ENCODE results near the gene COMMD10.
"Not testable (repeated sequence)": the region's sequence is repeated elsewhere in the genome, so short reads cannot be mapped to it uniquely, and the experiment has no call there.

Gene COMMD10

GRCh38 chr5:116097301-116097700 is 12.5 kb downstream of the COMMD10 start:
- peak; percentile 20 for DNase-seq (ENCODE audit: low read depth)

GRCh38 chr5:116098998-116099397 is 14.2 kb downstream of the COMMD10 start:
- no peak for DNase-seq (ENCODE audit: low read depth)

- DNase-seq (ENCODE audit: low read depth) = not testable (repeated sequence)
Measured at GRCh38 chr5:116104941-116105340, 20.1 kb downstream of the COMMD10 start.

- DNase-seq (ENCODE audit: low read depth) = no peak
Measured at GRCh38 chr5:116115163-116115562, 30.3 kb downstream of the COMMD10 start.

GRCh38 chr5:116130471-116130870 is 45.6 kb downstream of the COMMD10 start:
- DNase-seq (ENCODE audit: low read depth) = peak; percentile 68

GRCh38 chr5:116130976-116131375 is 46.2 kb downstream of the COMMD10 start:
- DNase-seq (ENCODE audit: low read depth) = no peak

GRCh38 chr5:116133281-116133680 is 48.5 kb downstream of the COMMD10 start:
- no peak for DNase-seq (ENCODE audit: low read depth)

GRCh38 chr5:116135344-116135743 is 50.5 kb downstream of the COMMD10 start:
- DNase-seq (ENCODE audit: low read depth) = no peak

- peak; percentile 60 for DNase-seq (ENCODE audit: low read depth)
Measured at GRCh38 chr5:116137544-116138378, 52.9 kb downstream of the COMMD10 start.

GRCh38 chr5:116142495-116142894 is 57.7 kb downstream of the COMMD10 start:
- DNase-seq (ENCODE audit: low read depth) = no peak

GRCh38 chr5:116144103-116144502 is 59.3 kb downstream of the COMMD10 start:
- DNase-seq (ENCODE audit: low read depth) = peak; percentile 64

GRCh38 chr5:116144991-116145390 is 60.2 kb downstream of the COMMD10 start:
- no peak for DNase-seq (ENCODE audit: low read depth)

- no peak for DNase-seq (ENCODE audit: low read depth)
Measured at GRCh38 chr5:116145416-116145815, 60.6 kb downstream of the COMMD10 start.

GRCh38 chr5:116152169-116152568 is 67.3 kb downstream of the COMMD10 start:
- no peak for DNase-seq (ENCODE audit: low read depth)

GRCh38 chr5:116153687-116154174 is 68.9 kb downstream of the COMMD10 start:
- no peak for DNase-seq (ENCODE audit: low read depth)

GRCh38 chr5:116154252-116154651 is 69.4 kb downstream of the COMMD10 start:
- DNase-seq (ENCODE audit: low read depth) = no peak

- no peak for DNase-seq (ENCODE audit: low read depth)
Measured at GRCh38 chr5:116154931-116155330, 70.1 kb downstream of the COMMD10 start.

- DNase-seq (ENCODE audit: low read depth) = no peak
Measured at GRCh38 chr5:116157902-116158301, 73.1 kb downstream of the COMMD10 start.

- DNase-seq (ENCODE audit: low read depth) = no peak
Measured at GRCh38 chr5:116159006-116159405, 74.2 kb downstream of the COMMD10 start.

- no peak for DNase-seq (ENCODE audit: low read depth)
Measured at GRCh38 chr5:116174111-116174510, 89.3 kb downstream of the COMMD10 start.

- peak; percentile 3 for DNase-seq (ENCODE audit: low read depth)
Measured at GRCh38 chr5:116176121-116176520, 91.3 kb downstream of the COMMD10 start.

GRCh38 chr5:116178925-116179324 is 94.1 kb downstream of the COMMD10 start:
- no peak for DNase-seq (ENCODE audit: low read depth)

GRCh38 chr5:116209166-116209565 is 124.3 kb downstream of the COMMD10 start:
- no peak for DNase-seq (ENCODE audit: low read depth)

- no peak for DNase-seq (ENCODE audit: low read depth)
Measured at GRCh38 chr5:116212225-116212624, 127.4 kb downstream of the COMMD10 start.
